ENCODE measurements around the gene LRRC53. TPM values are rescaled to one million over a fixed set of nuclear protein-coding genes. Genes with fewer than 3 reads are reported as not detected.

The LRRC53 gene
- total and polyA plus RNA-seq, 2 of the 4 experiments (the other 2 are of a cell fraction) = not detected

GRCh38 chr1:74423471-74423870 is 88.9 kb downstream of the LRRC53 start:
- ATAC-seq (ENCODE audit: low read depth) = peak; percentile 37
- Histone ChIP-seq H3K4me1 (ENCODE audit: control insufficient read depth, insufficient read depth, low read length) (peaks cover 14% of the 10 kb centered on the region; the same call in 1 of the 2 replicates), H3K23ac (ENCODE audit: low read depth, low read length) (no peak overlapping the region; the same call in 1 of the 2 replicates), H3K36me3 (ENCODE audit: control insufficient read depth, insufficient read depth, low read length) (no peaks in the 10 kb centered on the region), H4K91ac (ENCODE audit: insufficient read depth, low read depth, low read length) (no peak overlapping the region), H3K56ac (ENCODE audit: extremely low read depth, insufficient read depth, low read length) (no peak overlapping the region), H4K8ac (ENCODE audit: low read depth in 2 of 2, low read length in 2 of 2) (peak overlapping the region; percentile 71 to 80; a peak in 1 of 4 replicates), H2BK20ac (ENCODE audit: low read depth, low read length) (no peak overlapping the region), H3K9ac (ENCODE audit: low read depth, low read length) (no peak overlapping the region), H2AK9ac (replicated peaks; ENCODE audit: low read depth, low read length, poor library complexity) (no peak overlapping the region), H3K27ac (ENCODE audit: insufficient read depth, low read length) (peak overlapping the region; percentile 99; the same call in 1 of the 2 replicates), H3K14ac (replicated peaks; ENCODE audit: low read depth, low read length) (no peak overlapping the region), H3K4me3 (ENCODE audit: insufficient read depth, low read depth, low read length) (no peak overlapping the region), H3K27me3 (ENCODE audit: control insufficient read depth, insufficient read depth, low read length) (no peaks in the 10 kb centered on the region), H3K4me2 (ENCODE audit: low read depth, low read length) (no peak overlapping the region), H3K4ac (ENCODE audit: low read depth, low read length) (peak overlapping the region; percentile 88; the same call in 1 of the 2 replicates), H2BK15ac (ENCODE audit: low read depth, low read length) (no peak overlapping the region), H2AK5ac (ENCODE audit: low read depth, low read length) (no peak overlapping the region), H3K79me1 (ENCODE audit: low read depth in 1 of 2, low read length in 2 of 2) (no peaks in the 10 kb centered on the region), H2BK5ac (ENCODE audit: low read depth, low read length, poor library complexity, severe bottlenecking) (peak overlapping the region; percentile 99), H4K20me1 (ENCODE audit: insufficient read depth, low read length) (no peaks in the 10 kb centered on the region), H2BK120ac (ENCODE audit: low read depth, low read length) (peak overlapping the region; percentile 94; the same call in 1 of the 2 replicates), H3K18ac (ENCODE audit: low read depth, low read length) (no peak overlapping the region), H3K9me1 (ENCODE audit: insufficient read depth, low read length) (no peaks in the 10 kb centered on the region), H3K9me3 (ENCODE audit: control insufficient read depth, insufficient read depth, low read length) (no peaks in the 10 kb centered on the region), H2AFZ (replicated peaks; ENCODE audit: low read length, poor library complexity) (no peak overlapping the region), H4K5ac (ENCODE audit: low read depth, low read length) (peak overlapping the region; percentile 65; the same call in 1 of the 2 replicates)
- dilution Hi-C loops (cut with HindIII; ENCODE audit: low sequenced_read_pairs, unreplicated experiment) (no loop called here), in situ Hi-C loops (cut with MboI; ENCODE audit: low sequenced_read_pairs) (no loop called here), intact Hi-C loops (cut with micrococcal nuclease) (no loop called here)
- ChIA-PET CTCF (no interaction called here), POLR2A (ENCODE audit: unreplicated experiment) (no interaction called here)
- no TSS peak for BruUV-seq (replicated peaks)
- WGBS, 2 experiments (ENCODE audit: extremely low coverage in 2 of 2, insufficient read length in 1 of 2) = no CpG with 5 or more reads among the region's 2 CpGs
- DNase-seq = peak; percentile 79
- TF ChIP-seq FOS (IDR thresholded peaks at IDR 0.05; ENCODE audit: low read depth, low read length) (0 out of 2 replicates have a peak, but pooled peaks have one; percentile 28), CHD1 (IDR thresholded peaks at IDR 0.05; ENCODE audit: low read depth, low read length) (no peak), SMC3 (IDR thresholded peaks at IDR 0.05; ENCODE audit: low read depth, low read length) (no peak), RFX5 (IDR thresholded peaks at IDR 0.05; ENCODE audit: low read depth, low read length) (no peak), RAD21 (IDR thresholded peaks at IDR 0.05; ENCODE audit: low read length) (no peak), NFE2L2 (IDR thresholded peaks at IDR 0.05; ENCODE audit: low read depth, low read length) (no peak), MXI1 (IDR thresholded peaks at IDR 0.05; ENCODE audit: borderline replicate concordance, low read depth, low read length) (no peak), POLR2A (IDR thresholded peaks at IDR 0.05; ENCODE audit: low read depth, low read length) (no peak), CEBPB (IDR thresholded peaks at IDR 0.05; ENCODE audit: low read depth, low read length) (peak; percentile 93)
- TF ChIP-seq, protein P1, sequence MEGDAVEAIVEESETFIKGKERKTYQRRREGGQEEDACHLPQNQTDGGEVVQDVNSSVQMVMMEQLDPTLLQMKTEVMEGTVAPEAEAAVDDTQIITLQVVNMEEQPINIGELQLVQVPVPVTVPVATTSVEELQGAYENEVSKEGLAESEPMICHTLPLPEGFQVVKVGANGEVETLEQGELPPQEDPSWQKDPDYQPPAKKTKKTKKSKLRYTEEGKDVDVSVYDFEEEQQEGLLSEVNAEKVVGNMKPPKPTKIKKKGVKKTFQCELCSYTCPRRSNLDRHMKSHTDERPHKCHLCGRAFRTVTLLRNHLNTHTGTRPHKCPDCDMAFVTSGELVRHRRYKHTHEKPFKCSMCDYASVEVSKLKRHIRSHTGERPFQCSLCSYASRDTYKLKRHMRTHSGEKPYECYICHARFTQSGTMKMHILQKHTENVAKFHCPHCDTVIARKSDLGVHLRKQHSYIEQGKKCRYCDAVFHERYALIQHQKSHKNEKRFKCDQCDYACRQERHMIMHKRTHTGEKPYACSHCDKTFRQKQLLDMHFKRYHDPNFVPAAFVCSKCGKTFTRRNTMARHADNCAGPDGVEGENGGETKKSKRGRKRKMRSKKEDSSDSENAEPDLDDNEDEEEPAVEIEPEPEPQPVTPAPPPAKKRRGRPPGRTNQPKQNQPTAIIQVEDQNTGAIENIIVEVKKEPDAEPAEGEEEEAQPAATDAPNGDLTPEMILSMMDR (conservative IDR thresholded peaks at IDR 0.05; ENCODE audit: low read depth, low read length) = no peak
- TF ChIP-seq, protein P2, sequence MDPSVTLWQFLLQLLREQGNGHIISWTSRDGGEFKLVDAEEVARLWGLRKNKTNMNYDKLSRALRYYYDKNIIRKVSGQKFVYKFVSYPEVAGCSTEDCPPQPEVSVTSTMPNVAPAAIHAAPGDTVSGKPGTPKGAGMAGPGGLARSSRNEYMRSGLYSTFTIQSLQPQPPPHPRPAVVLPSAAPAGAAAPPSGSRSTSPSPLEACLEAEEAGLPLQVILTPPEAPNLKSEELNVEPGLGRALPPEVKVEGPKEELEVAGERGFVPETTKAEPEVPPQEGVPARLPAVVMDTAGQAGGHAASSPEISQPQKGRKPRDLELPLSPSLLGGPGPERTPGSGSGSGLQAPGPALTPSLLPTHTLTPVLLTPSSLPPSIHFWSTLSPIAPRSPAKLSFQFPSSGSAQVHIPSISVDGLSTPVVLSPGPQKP (IDR thresholded peaks at IDR 0.05; ENCODE audit: borderline replicate concordance, low read depth, low read length) = no peak
- TF ChIP-seq, protein P3, sequence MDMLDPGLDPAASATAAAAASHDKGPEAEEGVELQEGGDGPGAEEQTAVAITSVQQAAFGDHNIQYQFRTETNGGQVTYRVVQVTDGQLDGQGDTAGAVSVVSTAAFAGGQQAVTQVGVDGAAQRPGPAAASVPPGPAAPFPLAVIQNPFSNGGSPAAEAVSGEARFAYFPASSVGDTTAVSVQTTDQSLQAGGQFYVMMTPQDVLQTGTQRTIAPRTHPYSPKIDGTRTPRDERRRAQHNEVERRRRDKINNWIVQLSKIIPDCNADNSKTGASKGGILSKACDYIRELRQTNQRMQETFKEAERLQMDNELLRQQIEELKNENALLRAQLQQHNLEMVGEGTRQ (IDR thresholded peaks at IDR 0.05; ENCODE audit: low read depth, low read length) = no peak
